ENCODE measurements around the gene IRAK1BP1. TPM values are rescaled to one million over a fixed set of nuclear protein-coding genes. Genes with fewer than 3 reads are reported as not detected.

Gene IRAK1BP1
- total RNA-seq, 1 experiment from 2014 or later: 6.1 TPM

- TF ChIP-seq ZMAT4 (CRISPR knock-in tag; IDR thresholded peaks at IDR 0.05): no peak
- TF ChIP-seq SMAD4 (CRISPR knock-in tag; IDR thresholded peaks at IDR 0.05): no peak
- no peak for TF ChIP-seq ZNF281 (CRISPR knock-in tag; IDR thresholded peaks at IDR 0.05)
- no peak for TF ChIP-seq HMGA2 (CRISPR knock-in tag; IDR thresholded peaks at IDR 0.05)
- no peak for TF ChIP-seq E2F1 (CRISPR knock-in tag; IDR thresholded peaks at IDR 0.05)
Measured at GRCh38 chr6:78916411-78916810, 49.1 kb downstream of the IRAK1BP1 start (continued).

GRCh38 chr6:78917788-78918187 lies 50.4 kb downstream of the IRAK1BP1 start:
- Mint-ChIP-seq H3K9me3 (peaks cover 61% of the 10 kb centered on the region), H3K27me3 (ENCODE audit: low read depth) (peaks cover 3% of the 10 kb centered on the region; the same call in 1 of the 2 replicates), H3K4me3 (no peak overlapping the region), H3K36me3 (peaks cover 42% of the 10 kb centered on the region), H3K4me1 (no peaks in the 10 kb centered on the region), H3K27ac (no peak overlapping the region)
- no peak for TF ChIP-seq NFYB (CRISPR knock-in tag; conservative IDR thresholded peaks at IDR 0.05; ENCODE audit: low read depth)
- no peak for TF ChIP-seq CREB1 (CRISPR knock-in tag; IDR thresholded peaks at IDR 0.05)
- no peak for TF ChIP-seq PRDM15 (CRISPR knock-in tag; IDR thresholded peaks at IDR 0.05)
- TF ChIP-seq GABPB1 (CRISPR knock-in tag; IDR thresholded peaks at IDR 0.05): no peak
- TF ChIP-seq E2F4 (CRISPR knock-in tag; IDR thresholded peaks at IDR 0.05; ENCODE audit: borderline replicate concordance, low read depth): no peak
- no peak for TF ChIP-seq SOX15 (CRISPR knock-in tag; IDR thresholded peaks at IDR 0.05)
- no peak for TF ChIP-seq ZNF512 (CRISPR knock-in tag; IDR thresholded peaks at IDR 0.05; ENCODE audit: borderline replicate concordance)
- TF ChIP-seq FOXP1 (CRISPR knock-in tag; IDR thresholded peaks at IDR 0.05; ENCODE audit: borderline replicate concordance): no peak
- TF ChIP-seq ZNF263 (CRISPR knock-in tag; IDR thresholded peaks at IDR 0.05; ENCODE audit: low read depth): no peak
- TF ChIP-seq KAT7 (CRISPR knock-in tag; IDR thresholded peaks at IDR 0.05; ENCODE audit: borderline replicate concordance): no peak
- no peak for TF ChIP-seq PREB (CRISPR knock-in tag; IDR thresholded peaks at IDR 0.05; ENCODE audit: borderline replicate concordance)
- no peak for TF ChIP-seq CREM (CRISPR knock-in tag; IDR thresholded peaks at IDR 0.05)
- TF ChIP-seq ZNF138 (CRISPR knock-in tag; conservative IDR thresholded peaks at IDR 0.05): no peak
- TF ChIP-seq TEAD1 (CRISPR knock-in tag; IDR thresholded peaks at IDR 0.05): no peak
- no peak for TF ChIP-seq ZNF317 (CRISPR knock-in tag; IDR thresholded peaks at IDR 0.05; ENCODE audit: borderline replicate concordance, low read depth)
- TF ChIP-seq RELA (CRISPR knock-in tag; IDR thresholded peaks at IDR 0.05; ENCODE audit: borderline replicate concordance): no peak
- no peak for TF ChIP-seq NR1H2 (CRISPR knock-in tag; IDR thresholded peaks at IDR 0.05)
- no peak for TF ChIP-seq CTCF (IDR thresholded peaks at IDR 0.05)
- no peak for TF ChIP-seq FOXK1 (CRISPR knock-in tag; IDR thresholded peaks at IDR 0.05)
- CTCF ChIA-PET: no interaction called here
- POLR2A ChIA-PET: no interaction called here
- ATAC-seq: no peak
- no peak for DNase-seq (ENCODE audit: low spot score)
